ENCODE results near the gene NTHL1.

NTHL1 gene

DNA sequence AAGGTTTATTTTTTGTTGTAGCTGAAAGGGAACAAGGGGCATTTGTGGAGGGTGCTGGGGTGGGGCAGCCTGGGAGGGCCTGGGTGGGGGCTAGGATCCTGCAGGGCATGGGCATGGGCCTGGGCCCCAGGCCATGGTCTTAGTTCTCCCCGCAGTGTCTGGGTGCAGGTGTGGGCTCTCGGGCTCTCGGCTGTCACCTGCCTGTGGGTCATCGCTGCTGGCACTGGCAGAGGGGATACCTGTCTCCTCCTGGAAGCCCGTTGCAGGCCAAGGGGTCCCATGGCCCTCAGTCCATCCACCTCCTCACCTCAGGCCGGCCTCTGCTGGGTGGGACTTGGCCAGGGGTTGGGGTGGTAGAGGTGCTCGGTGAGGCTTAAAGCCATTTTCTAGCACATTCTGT, 30.5 kb upstream of the NTHL1 start:
- H3K36me3 ChIP-seq (replicated peaks) = peaks cover 67% of the 10 kb centered on the region
- TF ChIP-seq CTCF (IDR thresholded peaks at IDR 0.05; ENCODE audit: low read depth, low read length, missing control alignments) = no peak
- DNase-seq = no peak
- H3K4me3 ChIP-seq (ENCODE audit: low read depth, low read length) = no peak overlapping the region
- H3K27me3 ChIP-seq (replicated peaks) = no peaks in the 10 kb centered on the region
- in situ Hi-C loops (cut with HindIII; ENCODE audit: low pct_ligation_motif_present, low sequenced_read_pairs) = loop anchor here (5.0 to 10.0 kb wide), 2 partner anchors 41 to 87 kb away; no protein-coding TSS in a partner anchor
- no peak overlapping the region for H3K27ac ChIP-seq

DNA sequence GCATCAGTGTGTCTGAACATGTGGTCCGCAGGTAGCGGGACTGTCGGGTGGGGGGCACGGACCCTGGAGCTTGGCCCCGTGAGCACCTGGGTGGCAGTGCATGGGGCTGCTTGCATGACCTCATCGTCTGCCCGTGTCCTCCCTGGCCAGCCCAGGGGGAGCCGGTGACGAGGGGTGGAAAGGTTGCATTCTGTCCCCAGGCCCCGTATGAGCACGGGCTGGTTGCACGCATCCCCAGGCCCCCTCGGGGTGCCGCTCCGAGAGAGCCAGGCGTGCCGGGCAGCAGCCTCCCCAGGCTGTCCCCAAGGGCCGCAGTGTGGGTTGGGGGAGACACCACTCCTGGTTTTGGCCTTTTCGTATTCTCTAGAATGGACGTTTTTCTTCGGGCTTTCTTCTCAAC, 30.1 kb upstream of the NTHL1 start:
- DNase-seq = no peak
- TF ChIP-seq CTCF (IDR thresholded peaks at IDR 0.05; ENCODE audit: low read depth, low read length, missing control alignments) = no peak
- no peaks in the 10 kb centered on the region for H3K27me3 ChIP-seq (replicated peaks)
- in situ Hi-C loops (cut with HindIII; ENCODE audit: low pct_ligation_motif_present, low sequenced_read_pairs) = loop anchor here (5.0 to 10.0 kb wide), 2 partner anchors 40 to 87 kb away; no protein-coding TSS in a partner anchor
- H3K4me3 ChIP-seq (ENCODE audit: low read depth, low read length) = no peak overlapping the region
- no peak overlapping the region for H3K27ac ChIP-seq
- H3K36me3 ChIP-seq (replicated peaks) = peaks cover 71% of the 10 kb centered on the region

DNA sequence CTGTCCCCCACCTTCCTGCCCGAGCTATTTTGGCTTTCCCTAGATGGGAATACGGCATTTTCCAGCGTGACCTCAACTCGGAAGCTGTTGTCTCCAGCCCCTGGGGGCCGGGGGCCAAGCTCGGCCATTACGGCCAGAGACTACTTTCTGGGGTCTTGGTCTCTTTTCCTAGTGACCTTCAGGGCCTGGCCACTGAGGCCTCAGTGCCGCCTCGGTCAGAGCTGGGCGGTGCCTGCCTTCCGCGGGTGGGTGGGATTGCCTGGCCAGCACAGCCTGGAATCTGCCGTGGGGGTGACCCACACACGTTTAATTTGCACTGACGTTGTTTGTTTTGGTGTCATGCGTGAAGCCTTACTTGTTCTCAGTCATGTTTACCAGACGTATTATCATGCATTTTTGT, 29.4 kb upstream of the NTHL1 start:
- no peaks in the 10 kb centered on the region for H3K27me3 ChIP-seq (replicated peaks)
- no peak overlapping the region for H3K4me3 ChIP-seq (ENCODE audit: low read depth, low read length)
- TF ChIP-seq CTCF (IDR thresholded peaks at IDR 0.05; ENCODE audit: low read depth, low read length, missing control alignments) = no peak
- no peak overlapping the region for H3K27ac ChIP-seq
- H3K36me3 ChIP-seq (replicated peaks) = peaks cover 70% of the 10 kb centered on the region
- no peak for DNase-seq
- in situ Hi-C loops (cut with HindIII; ENCODE audit: low pct_ligation_motif_present, low sequenced_read_pairs) = loop anchor here (5.0 to 10.0 kb wide), 2 partner anchors 40 to 88 kb away; no protein-coding TSS in a partner anchor

DNA sequence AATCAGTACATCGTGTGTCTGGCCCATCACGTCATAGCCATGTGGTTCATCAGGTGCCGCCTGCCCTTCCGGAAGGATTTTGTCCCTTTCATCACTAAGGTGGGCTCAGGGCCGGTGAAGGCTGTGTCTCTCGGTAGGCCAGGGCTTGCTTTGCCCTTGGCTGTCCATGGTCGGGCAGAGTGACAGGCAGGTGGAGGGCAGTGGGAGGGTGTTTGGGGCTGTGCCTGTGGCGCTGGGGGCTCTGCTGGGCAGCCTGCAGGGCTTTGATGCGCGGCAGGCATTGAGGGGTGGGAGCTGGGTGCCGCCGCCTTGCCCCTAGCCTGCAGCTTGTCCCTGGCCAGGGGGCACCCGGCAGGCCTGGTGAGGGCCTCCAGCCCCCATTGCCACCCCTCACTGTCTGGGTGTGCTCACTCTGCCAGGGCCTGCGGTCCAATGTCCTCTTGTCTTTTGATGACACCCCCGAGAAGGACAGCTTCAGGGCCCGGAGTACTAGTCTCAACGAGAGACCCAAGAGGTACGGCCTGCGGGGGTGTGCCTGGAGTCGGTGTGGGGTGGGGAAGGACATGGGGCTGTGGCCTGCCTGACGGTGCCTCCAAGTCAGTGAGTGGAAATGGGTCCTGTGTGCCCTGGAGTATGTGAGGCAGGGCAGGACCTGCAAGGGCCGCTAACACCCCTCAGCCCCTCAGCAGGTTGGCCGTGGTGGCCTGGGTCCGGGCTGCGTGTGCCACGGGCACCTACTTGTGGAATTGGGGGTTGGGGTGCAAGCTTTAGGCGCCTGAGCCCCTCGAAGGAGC, 28.6 kb upstream of the NTHL1 start:
- no peak for DNase-seq
- peaks cover 65% of the 10 kb centered on the region for H3K36me3 ChIP-seq (replicated peaks)
- H3K4me3 ChIP-seq (ENCODE audit: low read depth, low read length) = no peak overlapping the region
- H3K27me3 ChIP-seq (replicated peaks) = no peaks in the 10 kb centered on the region
- TF ChIP-seq CTCF (IDR thresholded peaks at IDR 0.05; ENCODE audit: low read depth, low read length, missing control alignments) = no peak
- in situ Hi-C loops (cut with HindIII; ENCODE audit: low pct_ligation_motif_present, low sequenced_read_pairs) = loop anchor here (5.0 to 10.0 kb wide), 2 partner anchors 39 to 89 kb away; no protein-coding TSS in a partner anchor
- no peak overlapping the region for H3K27ac ChIP-seq

- no peak overlapping the region for H3K27ac ChIP-seq
- H3K4me3 ChIP-seq (ENCODE audit: low read depth, low read length) = no peak overlapping the region
- no peak for TF ChIP-seq CTCF (IDR thresholded peaks at IDR 0.05; ENCODE audit: low read depth, low read length, missing control alignments)
- no peaks in the 10 kb centered on the region for H3K27me3 ChIP-seq (replicated peaks)
- in situ Hi-C loops (cut with HindIII; ENCODE audit: low pct_ligation_motif_present, low sequenced_read_pairs) = loop anchor here (5.0 to 10.0 kb wide), 2 partner anchors 38 to 89 kb away; no protein-coding TSS in a partner anchor
- H3K36me3 ChIP-seq (replicated peaks) = peaks cover 65% of the 10 kb centered on the region
- DNase-seq = no peak
Measured at GRCh38 chr16:2075631-2076030, 28.0 kb upstream of the NTHL1 start.

Data from brain microvascular endothelial cell (primary cell).